Umbilical cord (tissue), 2 donors: ENCODE results near the gene KRTAP9-3. TPM values are rescaled to one million over a fixed set of nuclear protein-coding genes. Genes with fewer than 3 reads are reported as not detected.
"Not testable (repeated sequence)": the region's sequence is repeated elsewhere in the genome, so short reads cannot be mapped to it uniquely, and the experiment has no call there.

ENCODE experiments used
- DNase-seq: peaks from one replicate; pipeline ENCODE4 v3.0.0-alpha.2; 2015; ENCODE audit warnings: low spot score
- total RNA-seq: library from RNA; depleted of rRNA; stranded (reverse); fragments of >200 nt; gene quantifications from one replicate; pipeline ENCODE4 v1.2.3, GENCODE V29; 2014; ENCODE audit warnings: low replicate concordance; ENCODE audit not compliant: insufficient read depth

The KRTAP9-3 gene, protein sequence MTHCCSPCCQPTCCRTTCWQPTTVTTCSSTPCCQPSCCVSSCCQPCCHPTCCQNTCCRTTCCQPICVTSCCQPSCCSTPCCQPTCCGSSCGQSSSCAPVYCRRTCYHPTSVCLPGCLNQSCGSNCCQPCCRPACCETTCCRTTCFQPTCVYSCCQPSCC
- total RNA-seq: not detected

DNA sequence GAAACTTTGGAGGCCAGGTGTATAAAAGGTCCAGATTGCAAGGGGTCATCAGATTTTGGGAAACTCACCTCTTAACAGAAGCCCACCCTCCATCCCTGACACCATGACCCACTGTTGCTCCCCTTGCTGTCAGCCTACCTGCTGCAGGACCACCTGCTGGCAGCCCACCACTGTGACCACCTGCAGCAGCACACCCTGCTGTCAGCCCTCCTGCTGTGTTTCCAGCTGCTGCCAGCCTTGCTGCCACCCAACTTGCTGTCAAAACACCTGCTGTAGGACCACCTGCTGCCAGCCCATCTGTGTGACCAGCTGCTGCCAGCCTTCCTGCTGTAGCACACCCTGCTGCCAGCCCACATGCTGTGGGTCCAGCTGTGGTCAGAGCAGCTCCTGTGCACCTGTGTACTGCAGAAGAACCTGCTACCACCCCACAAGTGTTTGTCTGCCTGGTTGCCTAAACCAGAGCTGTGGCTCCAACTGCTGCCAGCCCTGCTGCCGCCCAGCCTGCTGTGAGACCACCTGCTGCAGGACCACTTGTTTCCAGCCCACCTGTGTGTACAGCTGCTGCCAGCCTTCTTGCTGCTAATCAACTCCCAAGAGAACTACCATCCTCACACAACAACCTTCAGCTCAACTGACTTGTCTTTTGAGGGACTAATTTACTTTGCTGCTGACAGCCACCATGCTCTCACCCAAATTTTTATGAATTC, at the start of gene KRTAP9-3:
KRTAP9-3 (plus strand) TSS at position 51 of the 707 bp plus-strand sequence; CDS start at position 104, 53 bp downstream.
- not testable (repeated sequence) for DNase-seq

DNA sequence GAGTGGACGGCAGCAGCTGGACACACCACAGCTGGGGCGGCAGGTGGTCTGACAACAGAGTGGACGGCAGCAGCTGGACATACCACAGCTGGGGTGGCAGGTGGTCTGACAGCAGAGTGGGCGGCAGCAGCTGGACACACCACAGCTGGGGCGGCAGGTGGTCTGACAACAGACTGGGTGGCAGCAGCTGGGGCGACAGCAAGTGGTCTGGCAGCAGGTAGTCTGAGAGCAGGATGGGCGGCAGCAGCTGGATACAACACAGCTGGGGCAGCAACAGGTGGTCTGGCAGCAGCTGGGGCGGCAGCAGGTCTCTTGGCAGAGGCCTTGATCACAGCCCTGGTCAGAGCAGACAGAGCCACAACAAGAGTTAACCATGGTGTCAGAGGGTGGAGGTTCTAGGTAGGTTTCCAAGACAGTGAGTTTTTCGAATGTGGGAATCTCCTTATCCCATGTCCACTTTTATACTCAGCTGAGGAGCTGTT, 47.7 kb upstream of the KRTAP9-3 start, which contains the start of gene KRTAP4-1:
KRTAP4-1 (minus strand) TSS at position 432 of the 482 bp plus-strand sequence; CDS start at position 375, 57 bp downstream.
- no peak for DNase-seq

DNA sequence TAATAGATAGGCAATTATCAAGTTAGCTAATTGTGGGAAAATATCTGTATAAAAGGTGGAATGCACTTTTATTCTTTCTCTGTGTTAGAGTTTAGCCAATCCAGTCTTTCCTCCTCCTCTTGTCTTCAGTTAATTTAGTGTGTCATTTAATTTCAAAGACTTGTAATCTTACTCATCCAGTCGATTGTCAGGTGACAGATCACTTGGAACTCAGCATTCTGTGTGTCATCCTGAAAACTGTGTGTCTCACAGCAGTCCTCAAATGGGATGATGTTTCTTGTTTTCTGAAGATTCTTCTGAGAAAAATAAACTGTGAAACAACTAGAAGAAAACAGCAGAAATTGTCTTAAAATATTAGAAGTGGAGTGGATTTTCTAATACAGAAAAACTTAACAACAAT, 47.2 kb upstream of the KRTAP9-3 start:
- no peak for DNase-seq

DNA sequence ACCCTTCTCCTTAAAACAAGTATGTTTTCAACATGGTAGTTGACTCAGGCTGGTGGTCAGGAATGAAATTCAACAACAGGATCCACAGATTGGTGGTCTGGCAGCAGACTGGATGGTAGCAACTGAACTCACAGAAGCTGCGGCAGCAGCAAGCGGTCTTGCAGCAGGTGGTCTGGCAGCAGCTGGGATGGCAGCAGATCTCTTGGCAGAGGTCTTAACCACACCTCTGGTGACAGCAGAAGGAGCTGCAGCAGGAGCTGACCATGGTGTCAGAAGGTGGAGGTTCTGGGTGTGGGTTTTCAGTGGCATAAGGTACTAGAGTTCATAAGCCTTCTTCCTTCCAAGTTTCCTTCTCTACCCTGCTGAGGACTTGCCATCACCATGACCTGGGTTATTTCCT, 45.4 kb upstream of the KRTAP9-3 start:
- no peak for DNase-seq

DNA sequence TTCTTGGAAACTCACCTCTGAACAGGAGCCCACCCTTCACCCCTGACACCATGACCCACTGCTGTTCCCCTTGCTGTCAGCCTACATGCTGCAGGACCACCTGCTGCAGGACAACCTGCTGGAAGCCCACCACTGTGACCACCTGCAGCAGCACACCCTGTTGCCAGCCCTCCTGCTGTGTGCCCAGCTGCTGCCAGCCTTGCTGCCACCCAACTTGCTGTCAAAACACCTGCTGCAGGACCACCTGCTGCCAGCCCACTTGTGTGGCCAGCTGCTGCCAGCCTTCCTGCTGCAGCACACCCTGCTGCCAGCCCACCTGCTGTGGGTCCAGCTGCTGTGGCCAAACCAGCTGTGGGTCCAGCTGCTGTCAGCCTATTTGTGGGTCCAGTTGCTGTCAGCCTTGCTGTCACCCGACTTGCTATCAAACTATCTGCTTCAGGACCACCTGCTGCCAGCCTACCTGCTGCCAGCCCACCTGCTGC, 42.4 kb upstream of the KRTAP9-3 start, which contains the start of gene KRTAP9-1:
KRTAP9-1 (plus strand) TSS at position 51 of the 482 bp plus-strand sequence; CDS start at position 51, 0 bp downstream.
- DNase-seq: not testable (repeated sequence)

DNA sequence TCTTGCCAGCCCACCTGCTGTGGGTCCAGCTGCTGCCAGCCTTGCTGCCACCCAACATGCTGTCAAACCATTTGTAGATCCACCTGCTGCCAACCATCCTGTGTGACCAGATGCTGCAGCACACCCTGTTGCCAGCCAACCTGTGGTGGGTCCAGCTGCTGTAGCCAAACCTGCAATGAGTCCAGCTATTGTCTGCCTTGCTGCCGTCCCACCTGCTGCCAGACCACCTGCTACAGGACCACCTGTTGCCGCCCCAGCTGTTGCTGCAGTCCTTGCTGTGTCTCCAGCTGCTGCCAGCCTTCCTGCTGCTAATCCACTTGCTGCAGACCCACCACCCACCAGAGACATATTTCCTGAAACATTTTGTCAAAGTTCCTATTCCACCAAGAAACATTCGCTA, 41.9 kb upstream of the KRTAP9-3 start:
- DNase-seq: no peak

DNA sequence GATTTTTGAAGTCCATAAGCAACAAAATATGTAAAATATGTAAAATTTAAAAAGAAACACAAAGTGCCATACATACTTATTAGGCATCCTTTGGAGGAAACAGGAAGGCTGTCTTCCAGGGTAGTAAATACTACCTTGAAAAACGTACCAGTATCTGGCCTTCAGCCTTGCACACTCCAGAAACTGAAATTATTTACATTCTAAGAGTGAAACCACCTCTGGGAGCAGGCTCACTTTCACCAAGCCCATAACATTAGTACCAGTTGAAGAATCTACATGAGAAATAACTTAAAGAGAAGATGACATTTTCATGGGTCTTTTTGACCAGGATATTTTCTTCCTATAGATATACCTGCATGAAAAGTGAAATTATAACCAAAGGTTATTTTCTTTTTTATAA, 36.2 kb upstream of the KRTAP9-3 start:
- DNase-seq: no peak

DNA sequence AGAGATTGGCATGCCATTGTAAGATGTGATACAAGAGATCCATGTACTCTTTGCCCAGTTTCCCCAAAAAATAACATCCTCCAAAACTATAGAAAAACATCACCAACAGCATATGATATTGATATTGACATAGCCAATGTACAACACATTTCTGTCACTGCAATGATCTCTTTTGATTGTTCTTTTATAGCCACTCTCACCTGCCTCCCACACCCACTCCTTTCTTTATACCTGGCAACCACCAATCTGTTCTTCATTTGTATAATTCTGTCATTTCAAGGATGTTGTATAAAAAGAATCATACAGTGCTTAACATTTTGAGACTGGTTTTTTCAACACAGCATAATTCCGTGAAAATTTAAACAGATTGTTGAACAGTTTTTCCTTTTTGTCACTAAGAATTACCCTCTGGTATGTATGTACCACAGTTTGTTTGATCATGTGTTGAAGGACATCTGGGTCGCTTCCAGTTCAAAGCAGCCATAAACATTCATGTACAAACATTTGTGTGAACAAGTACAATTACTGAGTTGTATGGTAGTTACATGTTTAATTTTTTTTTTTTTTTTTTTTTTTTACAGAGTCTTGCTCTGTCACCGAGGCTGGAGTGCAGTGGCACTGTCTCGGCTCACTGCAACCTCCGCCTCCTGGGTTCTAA, 32.7 kb upstream of the KRTAP9-3 start:
- DNase-seq: no peak

DNA sequence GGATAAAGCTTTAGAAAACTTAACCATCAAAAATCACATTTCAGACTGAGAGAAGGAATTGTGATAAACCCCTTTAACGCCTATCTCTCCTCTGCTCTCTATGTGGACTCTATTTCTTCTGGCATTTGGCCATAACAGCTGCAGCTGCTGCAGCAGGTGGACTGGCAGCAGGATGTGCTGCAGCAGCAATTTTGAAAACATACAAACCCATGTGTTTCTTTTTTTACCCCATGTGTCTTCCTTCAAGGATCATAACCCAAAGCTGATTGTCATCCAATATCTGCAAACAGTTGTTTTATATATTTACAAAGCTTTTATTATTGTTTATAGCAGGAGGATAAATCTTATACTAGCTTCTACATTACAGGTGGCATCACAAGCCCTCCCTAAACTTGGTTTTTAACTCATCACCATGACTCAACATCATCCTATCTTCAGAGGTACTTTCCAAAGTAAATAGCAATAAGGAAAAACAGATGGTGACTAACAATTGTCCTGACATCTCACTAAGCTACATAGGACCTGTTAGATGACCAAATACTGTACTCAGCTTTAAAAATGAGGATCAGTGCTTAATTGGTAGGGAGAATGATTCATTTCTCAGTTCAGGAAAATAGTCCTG, 20.3 kb upstream of the KRTAP9-3 start:
- no peak for DNase-seq

DNA sequence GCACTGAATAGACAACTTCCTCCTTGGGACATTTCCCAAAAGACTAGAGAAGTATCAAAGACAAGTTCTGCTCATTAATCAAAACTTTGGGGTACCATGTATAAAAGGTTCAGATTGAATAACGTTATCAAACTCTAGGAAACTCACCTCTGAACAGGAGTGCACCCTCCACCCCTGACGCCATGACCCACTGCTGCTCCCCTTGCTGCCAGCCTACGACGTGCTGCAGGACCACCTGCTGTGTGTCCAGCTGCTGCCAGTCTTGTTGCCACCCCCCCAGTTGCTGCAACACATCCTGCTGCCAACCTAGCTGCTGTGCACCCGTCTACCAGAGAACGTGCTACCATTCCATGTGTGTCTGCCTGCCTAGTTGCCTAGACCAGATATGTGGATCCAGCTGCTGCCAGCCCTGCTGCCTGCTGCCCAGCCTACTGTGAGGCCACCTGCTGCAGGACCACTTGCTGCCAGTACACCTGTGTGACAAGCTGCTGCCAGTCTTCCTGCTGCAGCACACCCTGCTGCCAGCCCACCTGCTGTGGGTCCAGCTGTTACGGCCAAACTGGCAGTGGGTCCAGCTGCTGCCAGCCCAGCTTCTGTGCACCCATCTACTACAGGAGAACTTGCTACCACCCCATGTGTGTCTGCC, 19.6 kb upstream of the KRTAP9-3 start:
- DNase-seq: no peak

DNA sequence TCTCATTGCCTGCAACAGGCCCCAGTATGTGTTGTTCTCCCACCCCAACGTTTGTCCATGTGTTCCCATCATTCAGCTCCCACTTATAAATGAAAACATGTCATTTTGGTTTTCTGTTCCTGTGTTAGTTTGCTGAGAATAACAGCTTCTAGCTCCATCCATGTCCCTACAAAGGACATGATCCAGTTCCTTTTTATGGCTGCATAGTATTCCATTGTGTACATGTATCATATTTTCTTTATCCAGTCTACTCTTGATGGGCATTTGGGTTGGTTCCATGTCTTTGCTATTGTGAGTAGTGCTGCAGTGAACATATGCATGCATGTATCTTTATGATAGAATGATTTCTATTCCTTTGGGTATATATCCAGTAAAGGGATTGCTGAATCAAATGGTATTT, 16.6 kb upstream of the KRTAP9-3 start:
- no peak for DNase-seq

DNA sequence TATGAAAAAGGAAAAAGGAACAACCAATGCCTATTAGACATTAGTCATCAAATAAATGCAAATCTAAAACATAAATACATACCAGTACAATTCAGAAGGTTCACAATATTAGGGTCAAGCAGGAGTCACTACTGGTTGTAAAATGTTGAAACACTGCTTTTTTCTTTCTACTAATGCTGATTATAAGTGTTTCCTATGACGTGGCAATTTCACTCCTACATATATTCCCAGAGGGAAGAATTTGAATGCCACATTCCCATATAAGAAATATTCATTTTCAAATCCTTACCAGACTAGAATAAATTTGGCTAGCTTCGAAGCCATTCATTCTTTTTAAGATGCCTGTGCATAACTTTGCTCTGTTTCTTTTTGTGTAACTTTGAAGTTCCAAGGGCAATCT, 8.4 kb upstream of the KRTAP9-3 start:
- no peak for DNase-seq

DNA sequence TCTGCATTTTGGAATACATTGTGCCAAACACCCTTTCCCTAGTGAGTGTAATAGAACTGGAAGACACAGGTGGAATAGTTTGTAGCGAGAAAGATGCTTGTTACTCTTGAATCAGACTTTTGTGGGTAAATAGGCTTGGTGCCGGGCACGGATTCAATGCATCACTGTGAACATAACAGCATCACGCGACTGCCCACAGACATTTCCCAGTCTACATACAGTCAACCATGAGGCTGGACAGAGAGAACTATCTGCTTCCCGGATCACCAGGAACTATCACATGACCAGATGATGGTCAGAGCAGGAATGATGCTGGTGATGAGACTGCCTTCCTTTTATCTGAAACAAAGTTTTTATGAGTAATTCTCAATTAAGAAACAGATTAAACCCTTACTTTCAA, 6.2 kb upstream of the KRTAP9-3 start:
- DNase-seq: no peak

DNA sequence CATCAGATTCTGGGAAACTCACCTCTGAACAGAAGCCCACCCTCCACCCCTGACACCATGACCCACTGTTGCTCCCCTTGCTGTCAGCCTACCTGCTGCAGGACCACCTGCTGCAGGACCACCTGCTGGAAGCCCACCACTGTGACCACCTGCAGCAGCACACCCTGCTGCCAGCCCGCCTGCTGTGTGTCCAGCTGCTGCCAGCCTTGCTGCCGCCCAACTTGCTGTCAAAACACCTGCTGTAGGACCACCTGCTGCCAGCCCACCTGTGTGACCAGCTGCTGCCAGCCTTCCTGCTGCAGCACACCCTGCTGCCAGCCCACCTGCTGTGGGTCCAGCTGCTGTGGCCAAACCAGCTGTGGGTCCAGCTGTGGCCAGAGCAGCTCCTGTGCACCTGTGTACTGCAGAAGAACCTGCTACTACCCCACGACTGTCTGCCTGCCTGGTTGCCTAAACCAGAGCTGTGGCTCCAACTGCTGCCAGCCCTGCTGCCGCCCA, 5.6 kb upstream of the KRTAP9-3 start, which contains the start of gene KRTAP9-2:
KRTAP9-2 (plus strand) TSS at position 51 of the 498 bp plus-strand sequence; CDS start at position 58, 7 bp downstream.
- DNase-seq: not testable (repeated sequence)

DNA sequence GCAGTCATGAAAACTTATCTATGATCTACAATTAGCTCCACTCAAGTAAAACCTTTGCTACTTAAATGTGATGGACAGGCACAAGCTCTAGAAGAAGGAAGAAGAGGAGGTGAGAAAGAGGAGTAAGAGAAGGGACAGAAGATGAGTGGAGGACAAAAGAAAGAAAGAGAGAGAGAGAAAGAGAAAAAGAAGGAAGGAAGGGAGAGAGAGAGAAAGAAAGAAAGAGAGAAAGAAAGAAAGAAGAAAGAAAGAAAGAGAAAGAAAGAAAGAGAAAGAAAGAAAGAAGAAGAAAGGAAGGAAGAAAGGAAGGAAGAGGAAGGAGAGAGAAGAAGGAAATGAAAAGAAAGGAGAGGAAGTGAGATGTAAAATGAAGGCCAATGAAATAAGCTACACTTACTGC, 2.2 kb upstream of the KRTAP9-3 start:
- no peak for DNase-seq

DNA sequence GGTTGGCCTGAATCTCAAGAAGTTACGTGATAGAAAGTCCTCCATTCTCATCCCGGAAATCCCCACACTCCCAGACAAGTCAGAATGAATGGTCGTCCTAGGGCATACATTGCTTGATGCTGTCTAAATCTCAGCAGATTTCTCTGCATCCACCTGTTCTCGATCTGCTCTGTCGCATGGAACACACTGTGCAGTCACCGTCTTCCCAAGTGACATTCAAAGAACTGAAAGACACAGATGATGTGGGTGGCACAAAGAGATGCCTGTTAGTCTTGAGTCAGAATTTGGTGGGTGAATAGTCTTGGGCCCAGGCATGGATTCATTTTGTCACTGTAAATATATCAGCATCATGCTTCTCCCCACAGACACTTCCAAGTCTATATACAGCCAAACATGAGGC, 518 bp upstream of the KRTAP9-3 start:
- DNase-seq: no peak

DNA sequence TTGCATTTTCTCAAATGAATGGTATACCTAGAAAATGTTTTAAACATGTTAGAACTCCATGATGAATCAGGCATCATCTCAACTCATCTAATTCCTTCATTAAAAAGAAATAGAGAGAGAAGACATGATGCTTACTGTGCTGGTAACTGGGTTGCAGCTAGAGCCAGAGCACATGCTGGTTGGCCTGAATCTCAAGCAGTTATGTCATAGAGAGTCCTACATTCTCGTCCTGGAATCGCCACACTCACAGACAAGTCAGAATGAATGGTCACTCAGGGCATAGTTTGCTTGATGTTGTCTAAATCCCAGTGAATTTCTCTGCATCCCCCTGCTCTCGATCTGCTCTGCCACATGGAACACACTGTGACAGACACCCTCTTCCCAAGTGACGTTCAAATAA, 4.9 kb downstream of the KRTAP9-3 start:
- not testable (repeated sequence) for DNase-seq

DNA sequence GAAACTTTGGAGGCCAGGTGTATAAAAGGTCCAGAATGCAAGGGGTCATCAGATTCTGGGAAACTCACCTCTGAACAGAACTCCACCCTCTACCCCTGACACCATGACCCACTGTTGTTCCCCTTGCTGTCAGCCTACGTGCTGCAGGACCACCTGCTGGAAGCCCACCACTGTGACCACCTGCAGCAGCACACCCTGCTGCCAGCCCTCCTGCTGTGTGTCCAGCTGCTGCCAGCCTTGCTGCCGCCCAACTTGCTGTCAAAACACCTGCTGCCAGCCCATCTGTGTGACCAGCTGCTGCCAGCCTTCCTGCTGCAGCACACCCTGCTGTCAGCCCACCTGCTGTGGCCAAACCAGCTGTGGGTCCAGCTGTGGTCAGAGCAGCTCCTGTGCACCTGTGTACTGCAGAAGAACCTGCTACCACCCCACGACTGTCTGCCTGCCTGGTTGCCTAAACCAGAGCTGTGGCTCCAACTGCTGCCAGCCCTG, 5.7 kb downstream of the KRTAP9-3 start, which contains the start of gene KRTAP9-8:
KRTAP9-8 (plus strand) TSS at position 51 of the 489 bp plus-strand sequence; CDS start at position 104, 53 bp downstream.
- DNase-seq: not testable (repeated sequence)

DNA sequence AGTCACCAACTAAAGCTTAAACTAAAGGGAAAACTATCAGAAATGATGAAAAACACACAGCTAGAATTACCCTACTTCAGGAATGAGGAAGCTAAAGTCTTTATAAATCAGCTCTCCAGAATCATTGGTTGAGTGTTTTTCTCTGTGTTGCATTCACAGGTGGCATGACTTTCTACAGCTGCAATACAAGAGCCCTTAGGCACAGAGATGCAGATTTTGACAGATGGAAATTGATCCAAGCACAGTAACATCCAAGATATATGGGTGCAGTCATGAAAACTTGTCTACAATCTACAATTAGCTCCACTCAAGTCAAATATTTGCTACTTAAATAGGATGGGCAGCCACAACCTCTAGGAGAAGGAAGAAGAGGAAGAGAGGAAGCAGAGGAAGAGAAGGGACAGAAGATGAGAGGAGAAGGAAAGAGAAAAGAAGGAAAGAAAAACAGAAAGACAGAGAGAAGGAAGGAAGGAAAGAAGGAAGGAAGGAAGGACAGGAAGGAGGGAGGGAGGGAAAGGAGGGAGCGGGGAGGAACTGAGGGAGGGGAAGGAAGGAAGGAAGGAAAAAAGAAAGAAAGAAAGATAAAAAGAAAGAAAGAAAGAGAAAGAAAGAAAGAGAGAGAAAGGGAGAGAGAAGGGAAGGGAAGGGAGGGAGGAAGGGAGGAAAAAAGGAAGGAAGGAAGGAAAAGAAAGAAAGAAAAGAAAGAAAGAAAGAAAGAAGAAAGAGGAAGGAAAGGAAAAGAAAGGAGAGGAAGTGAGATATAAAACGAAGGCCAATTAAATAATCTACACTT, 14.9 kb downstream of the KRTAP9-3 start:
- DNase-seq: not testable (repeated sequence)
